Muscle layer of duodenum (tissue), 2 donors: ENCODE results near the gene DST.

Experiments
- H3K27ac ChIP-seq: one replicate; pipeline ENCODE4 v1.7.0; 2013; ENCODE audit warnings: mild to moderate bottlenecking, low read length
- H3K27me3 ChIP-seq: one replicate; pipeline ENCODE4 v1.7.0; 2013; ENCODE audit warnings: low read depth, mild to moderate bottlenecking, control low read depth, low read length
- H3K36me3 ChIP-seq, 2 donors: one replicate each; pipeline ENCODE4 v1.7.0; 2013; ENCODE audit warnings: low read length in 2 of 2, control low read depth in 1 of 2, mild to moderate bottlenecking in 1 of 2; ENCODE audit not compliant: insufficient read depth in 2 of 2, control insufficient read depth in 1 of 2
- H3K4me1 ChIP-seq, 2 donors: one replicate each; pipeline ENCODE4 v1.7.0; 2013; ENCODE audit warnings: low read length in 2 of 2, mild to moderate bottlenecking in 2 of 2, control low read depth in 1 of 2, moderate library complexity in 1 of 2; ENCODE audit not compliant: insufficient read depth in 2 of 2, control insufficient read depth in 1 of 2
- H3K4me3 ChIP-seq, 2 donors: one replicate each; pipeline ENCODE4 v1.7.0; 2013; ENCODE audit warnings: low read length in 2 of 2, low read depth in 1 of 2, mild to moderate bottlenecking in 1 of 2
- H3K9me3 ChIP-seq, 2 donors: one replicate each; pipeline ENCODE4 v1.7.0; 2013; ENCODE audit warnings: low read length in 2 of 2, control low read depth in 1 of 2, mild to moderate bottlenecking in 1 of 2; ENCODE audit not compliant: control insufficient read depth in 1 of 2
- donor health status: healthy.

Gene DST

DNA sequence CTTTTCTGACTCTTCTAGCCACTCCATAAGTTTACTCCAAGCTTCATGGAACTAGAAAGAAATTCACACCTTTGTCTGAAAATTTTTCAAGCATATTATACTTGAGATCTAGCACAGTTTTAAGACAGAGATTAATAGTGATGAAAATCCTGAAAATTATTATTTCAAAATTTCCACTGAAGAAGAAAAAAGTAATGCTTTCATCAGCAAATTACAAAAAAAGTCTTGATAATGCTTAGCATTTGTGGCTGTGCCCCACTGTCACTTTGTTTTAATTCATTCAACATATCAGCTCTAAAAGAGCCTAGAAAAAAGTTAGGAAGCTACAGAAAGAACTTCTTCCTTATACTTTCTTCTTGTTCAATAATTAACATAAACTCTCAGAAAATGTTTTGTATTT is 153.1 kb downstream of the DST start:
- no peak overlapping the region for H3K4me3 ChIP-seq
- no peak overlapping the region for H3K27ac ChIP-seq
- peaks cover 4 to 31% of the 10 kb centered on the region in 2 donors for H3K4me1 ChIP-seq
- H3K27me3 ChIP-seq = no peaks in the 10 kb centered on the region
- no peaks in the 10 kb centered on the region for H3K9me3 ChIP-seq
- H3K36me3 ChIP-seq = peaks cover 10 to 27% of the 10 kb centered on the region in 2 donors

DNA sequence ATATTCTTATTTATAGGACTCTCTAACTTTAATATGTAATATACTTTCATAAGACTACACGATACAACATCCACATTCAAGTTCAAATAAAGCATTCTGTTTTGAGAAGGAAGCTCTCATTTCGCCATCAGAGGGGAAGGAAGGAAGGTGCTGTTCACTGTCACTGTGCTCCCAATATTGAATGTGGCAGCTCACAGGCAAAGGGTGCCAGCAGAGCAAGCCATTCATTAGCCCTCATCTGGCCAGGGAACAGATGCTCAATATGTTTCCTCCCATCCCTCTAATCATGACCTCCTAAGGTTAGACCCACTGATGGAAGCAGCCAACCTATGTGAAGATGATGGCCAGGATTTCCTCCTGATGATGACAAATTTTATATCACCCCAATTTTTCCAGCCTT is 154.4 kb downstream of the DST start:
- no peak overlapping the region for H3K4me3 ChIP-seq
- H3K27me3 ChIP-seq = no peaks in the 10 kb centered on the region
- peaks cover 10 to 27% of the 10 kb centered on the region in 2 donors for H3K36me3 ChIP-seq
- no peaks in the 10 kb centered on the region for H3K9me3 ChIP-seq
- no peak overlapping the region for H3K27ac ChIP-seq
- H3K4me1 ChIP-seq = peaks cover 4 to 29% of the 10 kb centered on the region in 2 donors

- Histone ChIP-seq H3K4me3 (no peak overlapping the region), H3K27ac (no peak overlapping the region), H3K36me3 (peaks cover 20 to 27% of the 10 kb centered on the region in 2 donors), H3K4me1 (peaks cover 4 to 29% of the 10 kb centered on the region in 2 donors), H3K27me3 (no peaks in the 10 kb centered on the region), H3K9me3 (no peaks in the 10 kb centered on the region)
Measured at GRCh38 chr6:56486681-56487080, 156.0 kb downstream of the DST start.

DNA sequence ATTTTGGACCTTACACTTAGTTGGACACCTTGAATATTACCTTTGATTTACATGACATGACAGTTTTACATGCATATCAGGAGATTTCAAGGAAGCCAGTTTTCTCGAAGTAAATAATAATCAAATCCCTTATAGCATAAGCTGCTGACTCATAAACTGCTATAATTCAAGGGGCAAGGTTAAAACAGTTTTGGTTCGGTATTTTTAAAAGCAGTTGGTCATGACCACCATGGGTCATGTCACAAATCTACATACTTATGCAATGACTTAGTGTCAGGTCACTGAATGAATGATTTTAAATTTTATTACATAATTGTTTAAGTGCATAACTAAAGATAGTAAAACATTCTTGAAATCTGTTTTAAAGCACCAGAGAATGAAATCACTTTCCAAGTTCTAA is 158.0 kb downstream of the DST start:
- Histone ChIP-seq H3K4me1 (peaks cover 4 to 34% of the 10 kb centered on the region in 2 donors), H3K27me3 (no peaks in the 10 kb centered on the region), H3K36me3 (peaks cover 23 to 36% of the 10 kb centered on the region in 2 donors), H3K9me3 (no peaks in the 10 kb centered on the region), H3K4me3 (no peak overlapping the region), H3K27ac (peak overlapping the region; percentile 36)

DNA sequence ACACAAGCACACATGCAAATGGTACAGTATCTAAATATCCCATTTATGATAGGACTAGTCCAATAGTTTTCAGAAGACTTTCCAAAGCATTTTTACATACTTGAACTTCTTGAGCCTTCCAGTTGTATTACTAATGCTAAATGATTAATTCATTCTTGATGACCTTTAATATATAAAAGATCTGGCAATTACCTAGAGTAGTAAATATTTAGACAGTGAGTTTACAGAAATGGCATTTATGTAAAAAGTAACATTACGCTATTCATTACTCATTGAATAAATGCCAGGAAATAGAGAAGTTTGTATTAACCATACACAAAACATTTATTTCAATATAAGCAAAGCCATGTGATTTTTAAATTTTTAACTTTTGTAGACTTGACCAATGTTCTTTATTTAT is 158.8 kb downstream of the DST start:
- peaks cover 23 to 44% of the 10 kb centered on the region in 2 donors for H3K36me3 ChIP-seq
- H3K27ac ChIP-seq = no peak overlapping the region
- H3K4me3 ChIP-seq = no peak overlapping the region
- peaks cover 4 to 34% of the 10 kb centered on the region in 2 donors for H3K4me1 ChIP-seq
- no peaks in the 10 kb centered on the region for H3K9me3 ChIP-seq
- no peaks in the 10 kb centered on the region for H3K27me3 ChIP-seq

DNA sequence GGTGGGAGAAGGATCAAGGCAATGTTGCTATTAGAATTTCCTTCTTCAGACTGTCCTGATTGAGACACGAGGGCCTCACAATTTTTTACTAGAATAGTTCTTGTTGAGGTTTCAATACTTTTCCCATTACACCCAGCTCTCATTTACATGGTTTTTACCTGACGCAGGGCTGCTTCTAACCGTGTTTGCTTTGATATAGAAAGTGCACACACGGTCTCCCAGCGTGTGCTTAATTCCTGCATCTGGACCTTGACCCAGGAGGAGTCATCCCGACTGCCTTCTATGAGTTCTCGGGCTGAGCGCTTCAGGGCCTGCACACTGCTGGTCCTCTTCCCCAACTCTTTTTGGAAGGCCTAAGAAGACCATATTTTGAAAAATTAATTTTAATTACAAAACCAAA is 160.2 kb downstream of the DST start:
- Histone ChIP-seq H3K27me3 (no peaks in the 10 kb centered on the region), H3K4me3 (no peak overlapping the region), H3K4me1 (peaks cover 4 to 34% of the 10 kb centered on the region in 2 donors), H3K9me3 (no peaks in the 10 kb centered on the region), H3K27ac (no peak overlapping the region), H3K36me3 (peaks cover 31 to 44% of the 10 kb centered on the region in 2 donors)

- Histone ChIP-seq H3K4me1 (peaks cover 4 to 34% of the 10 kb centered on the region in 2 donors), H3K27ac (no peak overlapping the region), H3K27me3 (no peaks in the 10 kb centered on the region), H3K4me3 (no peak overlapping the region), H3K36me3 (peaks cover 31 to 43% of the 10 kb centered on the region in 2 donors), H3K9me3 (no peaks in the 10 kb centered on the region)
Measured at GRCh38 chr6:56481957-56482356, 160.7 kb downstream of the DST start.

- Histone ChIP-seq H3K27me3 (no peaks in the 10 kb centered on the region), H3K9me3 (no peaks in the 10 kb centered on the region), H3K4me3 (no peak overlapping the region), H3K36me3 (peaks cover 36 to 43% of the 10 kb centered on the region in 2 donors), H3K27ac (no peak overlapping the region), H3K4me1 (peaks cover 4 to 44% of the 10 kb centered on the region in 2 donors)
Measured at GRCh38 chr6:56480654-56481337, 161.9 kb downstream of the DST start.

GRCh38 chr6:56480246-56480645 is 162.4 kb downstream of the DST start:
- peaks cover 4 to 45% of the 10 kb centered on the region in 2 donors for H3K4me1 ChIP-seq
- H3K9me3 ChIP-seq = no peaks in the 10 kb centered on the region
- no peak overlapping the region for H3K27ac ChIP-seq
- H3K36me3 ChIP-seq = peaks cover 41 to 49% of the 10 kb centered on the region in 2 donors
- H3K4me3 ChIP-seq = no peak overlapping the region
- H3K27me3 ChIP-seq = no peaks in the 10 kb centered on the region

GRCh38 chr6:56479381-56479780 is 163.3 kb downstream of the DST start:
- no peaks in the 10 kb centered on the region for H3K9me3 ChIP-seq
- H3K27me3 ChIP-seq = no peaks in the 10 kb centered on the region
- peaks cover 4 to 36% of the 10 kb centered on the region in 2 donors for H3K4me1 ChIP-seq
- H3K27ac ChIP-seq = no peak overlapping the region
- peaks cover 41 to 49% of the 10 kb centered on the region in 2 donors for H3K36me3 ChIP-seq
- H3K4me3 ChIP-seq = no peak overlapping the region

GRCh38 chr6:56478202-56478601 is 164.5 kb downstream of the DST start:
- Histone ChIP-seq H3K36me3 (peaks cover 48 to 55% of the 10 kb centered on the region in 2 donors), H3K27me3 (no peaks in the 10 kb centered on the region), H3K4me3 (no peak overlapping the region), H3K4me1 (peaks cover 4 to 31% of the 10 kb centered on the region in 2 donors), H3K27ac (no peak overlapping the region), H3K9me3 (no peaks in the 10 kb centered on the region)

DNA sequence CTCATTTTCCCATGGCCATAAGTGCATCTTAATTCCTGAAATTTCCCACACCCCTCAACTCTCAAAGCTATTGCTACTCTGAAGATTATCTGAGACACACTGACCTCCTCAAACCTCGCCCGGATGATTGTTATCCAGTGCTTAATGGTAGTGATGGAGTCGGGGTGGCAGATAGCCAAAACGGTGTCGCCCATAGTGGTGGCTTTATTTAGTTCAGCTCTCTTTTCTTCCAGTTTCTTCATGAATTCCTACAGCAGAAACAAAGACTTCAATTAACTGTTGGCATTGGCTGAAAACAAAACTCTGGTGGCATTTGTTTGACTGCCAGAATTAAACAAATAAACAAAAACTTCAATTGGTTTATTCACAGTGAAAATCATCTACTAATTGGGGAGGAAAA is 165.4 kb downstream of the DST start:
- Histone ChIP-seq H3K27ac (no peak overlapping the region), H3K4me1 (peaks cover 0 to 25% of the 10 kb centered on the region in 2 donors), H3K4me3 (no peak overlapping the region), H3K9me3 (no peaks in the 10 kb centered on the region), H3K27me3 (no peaks in the 10 kb centered on the region), H3K36me3 (peaks cover 48 to 56% of the 10 kb centered on the region in 2 donors)
